ENCODE data around the gene SLC25A30.

DNA sequence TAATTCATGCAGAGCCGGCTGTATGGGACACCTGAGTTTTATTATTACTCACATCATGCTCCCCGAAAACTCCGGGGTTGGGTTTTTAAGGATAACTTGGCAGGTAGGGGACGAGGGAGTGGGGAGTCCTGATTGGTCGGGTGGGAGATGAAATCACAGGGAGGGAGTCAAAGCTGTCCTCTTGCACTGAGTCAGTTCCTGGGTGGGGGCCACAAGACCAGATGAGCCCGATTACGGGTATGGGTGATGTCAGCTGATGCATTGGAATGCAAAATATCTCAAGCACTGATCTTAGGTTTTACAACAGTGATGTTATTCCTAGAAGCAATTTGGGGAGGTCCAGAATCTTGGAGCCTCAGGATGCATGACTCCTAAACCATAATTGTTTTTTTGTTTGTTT lies 28.0 kb upstream of the SLC25A30 start:
- no peak for TF ChIP-seq POLR2A (IDR thresholded peaks at IDR 0.05)
- TF ChIP-seq, protein P1, sequence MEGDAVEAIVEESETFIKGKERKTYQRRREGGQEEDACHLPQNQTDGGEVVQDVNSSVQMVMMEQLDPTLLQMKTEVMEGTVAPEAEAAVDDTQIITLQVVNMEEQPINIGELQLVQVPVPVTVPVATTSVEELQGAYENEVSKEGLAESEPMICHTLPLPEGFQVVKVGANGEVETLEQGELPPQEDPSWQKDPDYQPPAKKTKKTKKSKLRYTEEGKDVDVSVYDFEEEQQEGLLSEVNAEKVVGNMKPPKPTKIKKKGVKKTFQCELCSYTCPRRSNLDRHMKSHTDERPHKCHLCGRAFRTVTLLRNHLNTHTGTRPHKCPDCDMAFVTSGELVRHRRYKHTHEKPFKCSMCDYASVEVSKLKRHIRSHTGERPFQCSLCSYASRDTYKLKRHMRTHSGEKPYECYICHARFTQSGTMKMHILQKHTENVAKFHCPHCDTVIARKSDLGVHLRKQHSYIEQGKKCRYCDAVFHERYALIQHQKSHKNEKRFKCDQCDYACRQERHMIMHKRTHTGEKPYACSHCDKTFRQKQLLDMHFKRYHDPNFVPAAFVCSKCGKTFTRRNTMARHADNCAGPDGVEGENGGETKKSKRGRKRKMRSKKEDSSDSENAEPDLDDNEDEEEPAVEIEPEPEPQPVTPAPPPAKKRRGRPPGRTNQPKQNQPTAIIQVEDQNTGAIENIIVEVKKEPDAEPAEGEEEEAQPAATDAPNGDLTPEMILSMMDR (IDR thresholded peaks at IDR 0.05): no peak

All from heart left ventricle (tissue), 13 donors.